Measurements from ENCODE around the gene GOT2. TPM values are rescaled to one million over a fixed set of nuclear protein-coding genes. Genes with fewer than 3 reads are reported as not detected.

Gene GOT2
- total RNA-seq, 1 donor from 2014 or later: 79.8 TPM

GRCh38 chr16:58730724-58731370 lies 3.3 kb downstream of the GOT2 start:
- no peak for DNase-seq (ENCODE audit: low spot score, unreplicated experiment)
- H3K27me3 Mint-ChIP-seq: no peaks in the 10 kb centered on the region
- H3K9me3 Mint-ChIP-seq (ENCODE audit: low read depth): no peaks in the 10 kb centered on the region
- TF ChIP-seq CTCF (IDR thresholded peaks at IDR 0.05; ENCODE audit: unreplicated experiment): no peak
- H3K27ac Mint-ChIP-seq: no peak overlapping the region
- H3K4me3 Mint-ChIP-seq (ENCODE audit: low read depth): no peak overlapping the region
- H3K36me3 Mint-ChIP-seq (ENCODE audit: insufficient read depth): peaks cover 1% of the 10 kb centered on the region
- peaks cover 8% of the 10 kb centered on the region for H3K4me1 Mint-ChIP-seq (ENCODE audit: low read depth)

- Mint-ChIP-seq H3K36me3 (ENCODE audit: insufficient read depth) (peaks cover 2% of the 10 kb centered on the region), H3K9me3 (ENCODE audit: low read depth) (no peaks in the 10 kb centered on the region), H3K4me1 (ENCODE audit: low read depth) (peaks cover 5% of the 10 kb centered on the region), H3K4me3 (ENCODE audit: low read depth) (no peak overlapping the region), H3K27ac (no peak overlapping the region), H3K27me3 (no peaks in the 10 kb centered on the region)
- DNase-seq (ENCODE audit: low spot score, unreplicated experiment): no peak
- TF ChIP-seq CTCF (IDR thresholded peaks at IDR 0.05; ENCODE audit: unreplicated experiment): no peak
These were observed 6.1 kb downstream of the GOT2 start for GRCh38 chr16:58727796-58728568.

GRCh38 chr16:58727028-58727781 lies 6.9 kb downstream of the GOT2 start:
- Mint-ChIP-seq H3K4me1 (ENCODE audit: low read depth) (no peaks in the 10 kb centered on the region), H3K36me3 (ENCODE audit: insufficient read depth) (peaks cover 1% of the 10 kb centered on the region), H3K9me3 (ENCODE audit: low read depth) (no peaks in the 10 kb centered on the region), H3K27ac (no peak overlapping the region), H3K4me3 (ENCODE audit: low read depth) (no peak overlapping the region), H3K27me3 (no peaks in the 10 kb centered on the region)
- no peak for TF ChIP-seq CTCF (IDR thresholded peaks at IDR 0.05; ENCODE audit: unreplicated experiment)
- no peak for DNase-seq (ENCODE audit: low spot score, unreplicated experiment)

- no peak for TF ChIP-seq CTCF (IDR thresholded peaks at IDR 0.05; ENCODE audit: unreplicated experiment)
These were observed 11.0 kb downstream of the GOT2 start for GRCh38 chr16:58723109-58723508.

GRCh38 chr16:58717994-58718393 lies 16.1 kb downstream of the GOT2 start:
- Mint-ChIP-seq H3K27me3 (no peaks in the 10 kb centered on the region), H3K27ac (no peak overlapping the region), H3K4me3 (ENCODE audit: low read depth) (no peak overlapping the region), H3K4me1 (ENCODE audit: low read depth) (peaks cover 9% of the 10 kb centered on the region), H3K9me3 (ENCODE audit: low read depth) (no peaks in the 10 kb centered on the region), H3K36me3 (ENCODE audit: insufficient read depth) (peaks cover 36% of the 10 kb centered on the region)
- no peak for DNase-seq (ENCODE audit: low spot score, unreplicated experiment)
- no peak for TF ChIP-seq CTCF (IDR thresholded peaks at IDR 0.05; ENCODE audit: unreplicated experiment)

More at GRCh38 chr16:58723109-58723508, 11.0 kb downstream of the GOT2 start:
- no peak overlapping the region for H3K4me3 Mint-ChIP-seq (ENCODE audit: low read depth)
- DNase-seq (ENCODE audit: low spot score, unreplicated experiment): no peak
- no peaks in the 10 kb centered on the region for H3K9me3 Mint-ChIP-seq (ENCODE audit: low read depth)
- peaks cover 15% of the 10 kb centered on the region for H3K36me3 Mint-ChIP-seq (ENCODE audit: insufficient read depth)
- H3K27ac Mint-ChIP-seq: no peak overlapping the region
- H3K27me3 Mint-ChIP-seq: no peaks in the 10 kb centered on the region
- H3K4me1 Mint-ChIP-seq (ENCODE audit: low read depth): peaks cover 9% of the 10 kb centered on the region

All from progenitor cell of endocrine pancreas (in vitro differentiated cells).